Measurements from ENCODE around the gene TUBA4B.
A peak's percentile ranks its signal among the peaks of the same experiment; 100 is the strongest.

The TUBA4B gene

GRCh38 chr2:219278655-219279150 is 25.7 kb downstream of the TUBA4B start:
- H3K4me3 ChIP-seq (ENCODE audit: low read depth, low read length) = peak overlapping the region; percentile 42
- H3K36me3 ChIP-seq = no peaks in the 10 kb centered on the region
- H3K9me3 ChIP-seq = no peaks in the 10 kb centered on the region
- no peaks in the 10 kb centered on the region for H3K27me3 ChIP-seq
- H3K4me1 ChIP-seq = peaks cover 11% of the 10 kb centered on the region
- no peak for TF ChIP-seq CTCF (IDR thresholded peaks at IDR 0.05; ENCODE audit: low read depth, low read length)
- no peak for DNase-seq

GRCh38 chr2:219279151-219279915 is 26.3 kb downstream of the TUBA4B start, which contains the start of gene DNAJB2:
Gene DNAJB2 (plus strand): TSS chr2:219279366. CDS start chr2:219279834, 468 bp downstream.
- Histone ChIP-seq H3K9me3 (no peaks in the 10 kb centered on the region), H3K36me3 (no peaks in the 10 kb centered on the region), H3K27me3 (no peaks in the 10 kb centered on the region), H3K4me1 (peaks cover 11% of the 10 kb centered on the region), H3K4me3 (ENCODE audit: low read depth, low read length) (peak within 1 kb of the TSS; percentile 63)
- TF ChIP-seq CTCF (IDR thresholded peaks at IDR 0.05; ENCODE audit: low read depth, low read length) = no peak
- DNase-seq = peak; percentile 99

GRCh38 chr2:219279916-219280516 is 27.0 kb downstream of the TUBA4B start:
- Histone ChIP-seq H3K9me3 (no peaks in the 10 kb centered on the region), H3K36me3 (no peaks in the 10 kb centered on the region), H3K27me3 (no peaks in the 10 kb centered on the region), H3K4me3 (ENCODE audit: low read depth, low read length) (peak overlapping the region; percentile 63), H3K4me1 (peaks cover 11% of the 10 kb centered on the region)
- TF ChIP-seq CTCF (IDR thresholded peaks at IDR 0.05; ENCODE audit: low read depth, low read length) = no peak
- no peak for DNase-seq

GRCh38 chr2:219280651-219281050 is 27.6 kb downstream of the TUBA4B start:
- H3K9me3 ChIP-seq = no peaks in the 10 kb centered on the region
- H3K4me3 ChIP-seq (ENCODE audit: low read depth, low read length) = no peak overlapping the region
- H3K4me1 ChIP-seq = peaks cover 11% of the 10 kb centered on the region
- no peaks in the 10 kb centered on the region for H3K36me3 ChIP-seq
- DNase-seq = no peak
- TF ChIP-seq CTCF (IDR thresholded peaks at IDR 0.05; ENCODE audit: low read depth, low read length) = no peak
- H3K27me3 ChIP-seq = no peaks in the 10 kb centered on the region

- no peak for TF ChIP-seq CTCF (IDR thresholded peaks at IDR 0.05; ENCODE audit: low read depth, low read length)
- Histone ChIP-seq H3K4me1 (peaks cover 11% of the 10 kb centered on the region), H3K4me3 (ENCODE audit: low read depth, low read length) (no peak overlapping the region), H3K36me3 (no peaks in the 10 kb centered on the region), H3K9me3 (no peaks in the 10 kb centered on the region), H3K27me3 (no peaks in the 10 kb centered on the region)
- no peak for DNase-seq
Measured at GRCh38 chr2:219281588-219281987, 28.5 kb downstream of the TUBA4B start.

GRCh38 chr2:219282375-219282774 is 29.3 kb downstream of the TUBA4B start:
- H3K4me1 ChIP-seq = peaks cover 11% of the 10 kb centered on the region
- no peaks in the 10 kb centered on the region; the same call in 1 of the 2 replicates for H3K36me3 ChIP-seq
- TF ChIP-seq CTCF (IDR thresholded peaks at IDR 0.05; ENCODE audit: low read depth, low read length) = no peak
- no peak for DNase-seq
- H3K9me3 ChIP-seq = no peaks in the 10 kb centered on the region
- H3K27me3 ChIP-seq = no peaks in the 10 kb centered on the region
- no peak overlapping the region for H3K4me3 ChIP-seq (ENCODE audit: low read depth, low read length)
